Mesothelial cell of epicardium (in vitro differentiated cells): Measurements from ENCODE around the gene FNDC3B. TPM values are rescaled to one million over a fixed set of nuclear protein-coding genes. Genes with fewer than 3 reads are reported as not detected.
A peak's percentile ranks its signal among the peaks of the same experiment; 100 is the strongest.

Source experiments
- DNase-seq, 2 experiments: peaks; one replicate each; pipeline ENCODE4 v3.0.0; 2021; ENCODE audit warnings: low spot score in 2 of 2; ENCODE audit not compliant: unreplicated experiment in 2 of 2
- H3K27ac Mint-ChIP-seq: 2 replicates; pipeline ENCODE4 v1.8.0; 2021; ENCODE audit warnings: mixed read lengths
- H3K27me3 Mint-ChIP-seq: 2 replicates; pipeline ENCODE4 v1.8.0; 2021; ENCODE audit warnings: low read depth, mixed read lengths
- H3K36me3 Mint-ChIP-seq: 2 replicates; pipeline ENCODE4 v1.8.0; 2021; ENCODE audit warnings: mixed read lengths
- H3K4me1 Mint-ChIP-seq: 2 replicates; pipeline ENCODE4 v1.8.0; 2021; ENCODE audit warnings: mixed read lengths
- H3K4me3 Mint-ChIP-seq: 2 replicates; pipeline ENCODE4 v1.8.0; 2021; ENCODE audit warnings: mild to moderate bottlenecking, moderate library complexity, mixed read lengths
- H3K9me3 Mint-ChIP-seq: 2 replicates; pipeline ENCODE4 v1.8.0; 2021; ENCODE audit warnings: mixed read lengths
- total RNA-seq: library from RNA; stranded (reverse); gene quantifications from 3 replicates; pipeline ENCODE4 v1.2.1, GENCODE V29; 2021
- TF ChIP-seq, protein P1 (sequence below): fragments of 200-600 bp; sonication (generic); IDR thresholded peaks from one replicate; pipeline ENCODE4 v1.5.0; 2021; ENCODE audit warnings: antibody characterized with exemption; ENCODE audit not compliant: unreplicated experiment

Gene FNDC3B
- total RNA-seq, 1 donor from 2014 or later = 131 TPM

DNA sequence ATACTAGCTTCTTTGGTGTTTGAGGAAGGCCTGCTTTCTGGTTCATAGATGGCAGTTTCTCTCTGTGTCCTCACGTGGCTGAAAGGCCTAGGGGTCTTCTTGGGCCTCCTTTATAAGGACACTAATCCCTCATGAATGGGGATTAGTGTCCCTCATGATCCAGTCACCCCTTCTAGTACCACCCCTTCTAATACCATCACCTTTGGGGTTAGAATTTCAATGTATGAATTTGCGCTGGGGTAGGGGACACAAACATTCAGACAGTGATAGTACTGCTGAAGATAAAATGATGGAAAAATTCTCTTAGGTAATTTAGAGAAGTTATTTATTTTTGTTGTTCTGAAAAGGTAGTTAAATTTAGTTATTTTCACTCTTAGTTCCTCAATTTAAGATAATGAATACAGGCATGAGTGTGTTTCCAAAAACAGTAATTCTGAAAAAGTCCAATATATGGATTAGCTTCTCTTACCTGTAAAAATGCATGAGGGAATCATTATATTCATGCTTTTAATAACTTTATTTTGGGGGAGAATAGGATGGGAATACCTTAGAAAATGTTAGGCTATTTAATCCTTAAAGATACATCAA is 103.6 kb downstream of the FNDC3B start:
- H3K4me3 Mint-ChIP-seq = no peak overlapping the region
- no peak for DNase-seq
- H3K27ac Mint-ChIP-seq = no peak overlapping the region
- H3K27me3 Mint-ChIP-seq = no peaks in the 10 kb centered on the region
- TF ChIP-seq, protein P1, sequence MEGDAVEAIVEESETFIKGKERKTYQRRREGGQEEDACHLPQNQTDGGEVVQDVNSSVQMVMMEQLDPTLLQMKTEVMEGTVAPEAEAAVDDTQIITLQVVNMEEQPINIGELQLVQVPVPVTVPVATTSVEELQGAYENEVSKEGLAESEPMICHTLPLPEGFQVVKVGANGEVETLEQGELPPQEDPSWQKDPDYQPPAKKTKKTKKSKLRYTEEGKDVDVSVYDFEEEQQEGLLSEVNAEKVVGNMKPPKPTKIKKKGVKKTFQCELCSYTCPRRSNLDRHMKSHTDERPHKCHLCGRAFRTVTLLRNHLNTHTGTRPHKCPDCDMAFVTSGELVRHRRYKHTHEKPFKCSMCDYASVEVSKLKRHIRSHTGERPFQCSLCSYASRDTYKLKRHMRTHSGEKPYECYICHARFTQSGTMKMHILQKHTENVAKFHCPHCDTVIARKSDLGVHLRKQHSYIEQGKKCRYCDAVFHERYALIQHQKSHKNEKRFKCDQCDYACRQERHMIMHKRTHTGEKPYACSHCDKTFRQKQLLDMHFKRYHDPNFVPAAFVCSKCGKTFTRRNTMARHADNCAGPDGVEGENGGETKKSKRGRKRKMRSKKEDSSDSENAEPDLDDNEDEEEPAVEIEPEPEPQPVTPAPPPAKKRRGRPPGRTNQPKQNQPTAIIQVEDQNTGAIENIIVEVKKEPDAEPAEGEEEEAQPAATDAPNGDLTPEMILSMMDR = no peak
- peaks cover 4% of the 10 kb centered on the region for H3K9me3 Mint-ChIP-seq
- peaks cover 13% of the 10 kb centered on the region for H3K36me3 Mint-ChIP-seq
- peaks cover 60% of the 10 kb centered on the region for H3K4me1 Mint-ChIP-seq

DNA sequence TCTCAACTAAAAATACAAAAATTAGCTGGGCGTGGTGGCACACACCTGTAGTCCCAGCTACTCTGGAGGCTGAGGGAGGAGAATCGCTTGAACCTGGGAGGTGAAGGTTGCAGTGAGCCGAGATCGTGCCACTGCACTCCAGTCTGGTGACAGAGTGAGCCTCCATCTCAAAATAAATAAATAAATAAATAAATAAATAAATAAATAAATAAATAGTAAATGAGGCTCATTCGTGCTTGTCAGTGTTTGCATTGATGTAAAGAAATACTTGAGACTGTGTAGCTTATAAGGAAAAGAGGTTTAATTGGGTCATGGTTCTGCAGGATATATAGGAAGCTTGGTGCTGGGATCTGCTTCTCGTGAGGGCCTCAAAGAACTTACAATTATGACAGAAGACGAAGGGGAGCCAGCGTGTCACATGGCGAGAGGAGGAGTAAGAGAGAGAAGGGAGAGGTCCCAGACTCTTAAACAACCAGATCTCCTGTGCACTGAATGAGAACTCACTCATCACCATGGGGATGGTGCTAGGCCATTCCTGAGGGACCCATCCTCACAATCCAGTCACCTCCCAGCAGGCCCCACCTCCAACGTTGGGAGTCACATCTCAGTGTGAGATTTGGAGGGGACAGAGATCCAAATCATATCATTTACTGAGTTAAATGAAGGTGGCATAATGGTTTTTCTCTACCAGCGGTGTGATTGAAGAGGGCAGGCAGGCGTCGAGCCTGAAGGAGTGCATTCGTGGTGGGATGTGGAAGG is 104.5 kb downstream of the FNDC3B start:
- Mint-ChIP-seq H3K27me3 (no peaks in the 10 kb centered on the region), H3K27ac (peak overlapping the region; percentile 22), H3K9me3 (peaks cover 4% of the 10 kb centered on the region), H3K4me1 (peaks cover 60% of the 10 kb centered on the region), H3K36me3 (peaks cover 13% of the 10 kb centered on the region), H3K4me3 (no peak overlapping the region)
- TF ChIP-seq, protein P1 = no peak
- no peak for DNase-seq

DNA sequence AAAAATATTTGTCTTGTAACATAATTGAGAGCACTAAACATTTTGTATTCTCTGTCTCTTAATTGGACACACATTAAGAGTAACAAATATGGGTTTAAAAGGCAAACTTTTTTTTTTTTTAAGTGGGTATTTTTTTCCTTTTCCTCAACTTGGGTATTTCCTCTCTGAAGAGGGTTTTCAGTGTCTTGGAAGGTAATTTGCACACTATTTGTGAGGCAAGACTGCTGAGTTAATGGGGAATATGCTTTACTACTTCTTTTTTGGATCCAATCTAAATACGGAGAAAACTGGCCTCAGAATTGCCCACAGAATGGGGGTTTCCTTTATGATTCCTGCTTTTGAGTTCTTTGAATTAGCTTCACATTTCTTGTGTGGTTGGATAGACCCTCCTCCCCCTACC is 105.2 kb downstream of the FNDC3B start:
- peaks cover 59% of the 10 kb centered on the region for H3K4me1 Mint-ChIP-seq
- TF ChIP-seq, protein P1 = no peak
- DNase-seq = no peak
- H3K27ac Mint-ChIP-seq = no peak overlapping the region
- peaks cover 13% of the 10 kb centered on the region for H3K36me3 Mint-ChIP-seq
- no peaks in the 10 kb centered on the region for H3K27me3 Mint-ChIP-seq
- H3K4me3 Mint-ChIP-seq = no peak overlapping the region
- H3K9me3 Mint-ChIP-seq = peaks cover 4% of the 10 kb centered on the region

DNA sequence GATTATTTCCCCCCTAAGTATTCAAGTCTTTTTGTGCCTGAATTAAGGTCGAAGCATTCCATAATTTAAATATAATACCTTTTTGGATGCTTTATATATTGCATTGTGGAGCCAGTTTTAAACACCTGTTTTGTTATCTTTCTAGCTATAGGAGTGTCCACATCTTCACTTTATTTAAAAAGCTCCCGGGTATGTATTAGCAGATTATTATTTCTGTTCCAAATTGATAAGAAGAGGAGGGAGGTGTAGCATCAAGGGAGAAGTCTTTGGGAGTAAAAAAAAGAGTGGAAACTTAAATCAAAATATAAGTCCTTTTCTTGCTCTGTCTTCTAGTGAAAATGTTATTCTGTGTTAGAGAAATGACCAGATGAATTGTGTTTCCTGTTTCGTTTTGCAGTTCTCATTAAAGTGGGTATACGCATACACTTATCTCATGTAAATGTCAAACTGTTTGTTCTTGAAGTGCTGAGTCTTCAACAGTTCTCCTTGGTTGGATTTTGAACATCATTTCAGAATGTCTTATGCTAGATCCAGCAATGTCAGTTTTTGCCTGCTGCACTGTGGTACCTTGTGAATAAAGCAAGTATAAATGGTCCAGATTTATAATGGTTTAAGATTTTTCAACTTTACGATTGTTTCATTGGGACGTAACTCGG is 105.8 kb downstream of the FNDC3B start:
- DNase-seq = no peak
- peaks cover 4% of the 10 kb centered on the region for H3K9me3 Mint-ChIP-seq
- H3K4me3 Mint-ChIP-seq = no peak overlapping the region
- peak overlapping the region; percentile 11 for H3K27ac Mint-ChIP-seq
- peaks cover 54% of the 10 kb centered on the region for H3K4me1 Mint-ChIP-seq
- H3K27me3 Mint-ChIP-seq = no peaks in the 10 kb centered on the region
- peaks cover 13% of the 10 kb centered on the region for H3K36me3 Mint-ChIP-seq
- TF ChIP-seq, protein P1 = no peak

DNA sequence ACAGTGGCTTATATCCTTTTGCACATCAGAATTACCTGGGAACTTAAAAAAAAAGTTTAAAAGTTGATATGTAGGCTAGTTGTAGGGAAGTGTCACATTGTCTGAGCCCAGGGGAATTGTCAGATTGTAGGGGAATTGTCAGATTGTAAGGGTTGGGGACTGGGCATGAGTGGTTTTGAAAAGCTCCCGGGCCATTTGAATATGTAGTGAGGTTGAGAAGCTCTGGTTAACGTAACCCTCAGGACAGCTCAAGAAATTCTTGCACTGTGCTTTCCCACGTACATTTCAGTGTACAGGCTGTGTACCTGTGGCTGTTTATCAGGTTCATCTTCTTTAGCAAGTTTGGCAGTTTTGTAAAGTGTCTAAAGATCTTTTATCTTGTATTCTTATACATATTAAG is 107.0 kb downstream of the FNDC3B start:
- H3K27ac Mint-ChIP-seq = no peak overlapping the region
- H3K4me1 Mint-ChIP-seq = peaks cover 48% of the 10 kb centered on the region
- TF ChIP-seq, protein P1 = no peak
- H3K4me3 Mint-ChIP-seq = no peak overlapping the region
- H3K27me3 Mint-ChIP-seq = no peaks in the 10 kb centered on the region
- peaks cover 13% of the 10 kb centered on the region for H3K36me3 Mint-ChIP-seq
- peaks cover 4% of the 10 kb centered on the region for H3K9me3 Mint-ChIP-seq
- DNase-seq = no peak
